ENCODE measurements around the gene BHLHA9.

GRCh38 chr17:1227365-1227764, 42.9 kb upstream of the BHLHA9 start:
- TF ChIP-seq, protein P1, sequence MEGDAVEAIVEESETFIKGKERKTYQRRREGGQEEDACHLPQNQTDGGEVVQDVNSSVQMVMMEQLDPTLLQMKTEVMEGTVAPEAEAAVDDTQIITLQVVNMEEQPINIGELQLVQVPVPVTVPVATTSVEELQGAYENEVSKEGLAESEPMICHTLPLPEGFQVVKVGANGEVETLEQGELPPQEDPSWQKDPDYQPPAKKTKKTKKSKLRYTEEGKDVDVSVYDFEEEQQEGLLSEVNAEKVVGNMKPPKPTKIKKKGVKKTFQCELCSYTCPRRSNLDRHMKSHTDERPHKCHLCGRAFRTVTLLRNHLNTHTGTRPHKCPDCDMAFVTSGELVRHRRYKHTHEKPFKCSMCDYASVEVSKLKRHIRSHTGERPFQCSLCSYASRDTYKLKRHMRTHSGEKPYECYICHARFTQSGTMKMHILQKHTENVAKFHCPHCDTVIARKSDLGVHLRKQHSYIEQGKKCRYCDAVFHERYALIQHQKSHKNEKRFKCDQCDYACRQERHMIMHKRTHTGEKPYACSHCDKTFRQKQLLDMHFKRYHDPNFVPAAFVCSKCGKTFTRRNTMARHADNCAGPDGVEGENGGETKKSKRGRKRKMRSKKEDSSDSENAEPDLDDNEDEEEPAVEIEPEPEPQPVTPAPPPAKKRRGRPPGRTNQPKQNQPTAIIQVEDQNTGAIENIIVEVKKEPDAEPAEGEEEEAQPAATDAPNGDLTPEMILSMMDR (IDR thresholded peaks at IDR 0.05; ENCODE audit: poor library complexity), result no peak
- TF ChIP-seq EZH2 (IDR thresholded peaks at IDR 0.05; ENCODE audit: borderline replicate concordance), result no peak
- no peak for TF ChIP-seq EZH2phosphoT487 (IDR thresholded peaks at IDR 0.05; ENCODE audit: low read depth, severe bottlenecking, unreplicated experiment)
